HL-60 (cell line): ENCODE measurements around the gene SVOPL.

Experiments
- DNase-seq, 2 experiments: peaks; one replicate each; pipeline ENCODE4 v3.0.0-alpha.2; 2010 to 2020; ENCODE audit warnings: low read depth in 1 of 2, low spot score in 1 of 2
- H3K27ac ChIP-seq: fragments of 250-450 bp; sonication (Bioruptor Pico); replicated peaks from 2 replicates; pipeline ENCODE4 v1.5.1; 2020; ENCODE audit warnings: mild to moderate bottlenecking, moderate library complexity
- H3K27me3 ChIP-seq: fragments of 250-450 bp; sonication (Bioruptor Pico); 2 replicates; pipeline ENCODE4 v1.5.1; 2021; ENCODE audit warnings: mild to moderate bottlenecking, moderate library complexity; ENCODE audit not compliant: insufficient read depth, poor library complexity, severe bottlenecking
- H3K4me3 ChIP-seq: replicated peaks from 2 replicates; pipeline ENCODE4 v1.5.1; 2011; ENCODE audit warnings: mild to moderate bottlenecking, control low read depth, low read length; ENCODE audit not compliant: insufficient read depth
- CTCF ChIP-seq: IDR thresholded peaks from one replicate; pipeline ENCODE4 v1.5.1; 2011; ENCODE audit warnings: low read length, control low read depth, inconsistent platforms; ENCODE audit not compliant: insufficient read depth
- GABPA ChIP-seq: IDR thresholded peaks from 2 replicates; pipeline ENCODE4 v1.6.1; 2012; ENCODE audit warnings: low read depth
- POLR2AphosphoS5 ChIP-seq: IDR thresholded peaks from 2 replicates; pipeline ENCODE4 v1.6.1; 2012; ENCODE audit warnings: low read depth
- REST ChIP-seq: IDR thresholded peaks from 2 replicates; pipeline ENCODE4 v1.6.1; 2012; ENCODE audit warnings: low read depth; ENCODE audit not compliant: insufficient replicate concordance
- SPI1 ChIP-seq: IDR thresholded peaks from 2 replicates; pipeline ENCODE4 v1.6.1; 2012; ENCODE audit warnings: low read depth, mild to moderate bottlenecking, borderline replicate concordance

Gene SVOPL

GRCh38 chr7:138684340-138684739 is 16.8 kb downstream of the SVOPL start:
- Histone ChIP-seq H3K27me3 (no peaks in the 10 kb centered on the region), H3K27ac (no peak overlapping the region), H3K4me3 (no peak overlapping the region)
- DNase-seq, result no peak
- TF ChIP-seq GABPA (no peak), CTCF (no peak), POLR2AphosphoS5 (no peak), REST (no peak), SPI1 (no peak)

GRCh38 chr7:138679793-138680192 is 21.4 kb downstream of the SVOPL start:
- Histone ChIP-seq H3K4me3 (no peak overlapping the region), H3K27ac (no peak overlapping the region), H3K27me3 (no peaks in the 10 kb centered on the region)
- TF ChIP-seq GABPA (no peak), REST (no peak), SPI1 (no peak), POLR2AphosphoS5 (no peak)
- no peak for DNase-seq

GRCh38 chr7:138670594-138670993 is 30.6 kb downstream of the SVOPL start:
- Histone ChIP-seq H3K4me3 (no peak overlapping the region), H3K27me3 (no peaks in the 10 kb centered on the region), H3K27ac (no peak overlapping the region)
- TF ChIP-seq SPI1, result no peak
- no peak for TF ChIP-seq REST
- TF ChIP-seq POLR2AphosphoS5, result no peak
- no peak for TF ChIP-seq CTCF
- no peak for TF ChIP-seq GABPA
- DNase-seq, result no peak

- no peak for DNase-seq
- H3K27me3 ChIP-seq, result no peaks in the 10 kb centered on the region
- H3K4me3 ChIP-seq, result no peak overlapping the region
- no peak overlapping the region for H3K27ac ChIP-seq
- no peak for TF ChIP-seq GABPA
- TF ChIP-seq POLR2AphosphoS5, result no peak
- TF ChIP-seq CTCF, result no peak
- TF ChIP-seq SPI1, result no peak
- no peak for TF ChIP-seq REST
Measured at GRCh38 chr7:138669364-138669763, 31.8 kb downstream of the SVOPL start.
